Mammary epithelial cell (primary cell): Measurements from ENCODE around the gene TMA7.

Source experiments
- EZH2 ChIP-seq: IDR thresholded peaks from 2 replicates; pipeline ENCODE4 v1.6.1; 2012; ENCODE audit warnings: low read length, inconsistent platforms, borderline replicate concordance
- TF ChIP-seq, protein P1 (sequence below), 2 donors: IDR thresholded peaks in 1 of 2; conservative IDR thresholded peaks in 1 of 2; 2 replicates each; pipeline ENCODE4 v1.5.1; 2011 to 2012; ENCODE audit warnings: inconsistent platforms in 2 of 2, low read length in 2 of 2, mild to moderate bottlenecking in 2 of 2, control low read depth in 1 of 2, low read depth in 1 of 2; ENCODE audit not compliant: insufficient read depth in 1 of 2; ENCODE audit errors: extremely low read depth in 1 of 2

DNA sequence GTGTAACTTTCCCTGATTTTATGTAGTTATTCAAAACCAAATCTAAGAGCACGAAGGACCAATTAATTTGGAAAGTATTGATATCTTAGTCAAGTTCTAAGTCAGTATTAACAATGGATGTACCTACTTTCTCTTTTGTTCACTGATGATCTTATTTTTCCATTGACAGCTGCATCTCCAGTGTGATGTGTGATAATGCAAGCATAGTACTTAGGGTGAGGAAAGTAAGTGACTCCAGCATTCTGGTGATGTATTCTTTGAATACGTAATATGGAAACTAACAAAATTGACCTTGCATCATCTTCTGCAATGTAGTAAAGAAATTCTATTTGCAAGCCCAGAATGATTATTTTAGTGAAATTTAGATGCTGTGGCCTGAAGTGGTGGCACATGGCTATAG, 45.7 kb upstream of the TMA7 start:
- TF ChIP-seq EZH2 = no peak
- TF ChIP-seq, protein P1, sequence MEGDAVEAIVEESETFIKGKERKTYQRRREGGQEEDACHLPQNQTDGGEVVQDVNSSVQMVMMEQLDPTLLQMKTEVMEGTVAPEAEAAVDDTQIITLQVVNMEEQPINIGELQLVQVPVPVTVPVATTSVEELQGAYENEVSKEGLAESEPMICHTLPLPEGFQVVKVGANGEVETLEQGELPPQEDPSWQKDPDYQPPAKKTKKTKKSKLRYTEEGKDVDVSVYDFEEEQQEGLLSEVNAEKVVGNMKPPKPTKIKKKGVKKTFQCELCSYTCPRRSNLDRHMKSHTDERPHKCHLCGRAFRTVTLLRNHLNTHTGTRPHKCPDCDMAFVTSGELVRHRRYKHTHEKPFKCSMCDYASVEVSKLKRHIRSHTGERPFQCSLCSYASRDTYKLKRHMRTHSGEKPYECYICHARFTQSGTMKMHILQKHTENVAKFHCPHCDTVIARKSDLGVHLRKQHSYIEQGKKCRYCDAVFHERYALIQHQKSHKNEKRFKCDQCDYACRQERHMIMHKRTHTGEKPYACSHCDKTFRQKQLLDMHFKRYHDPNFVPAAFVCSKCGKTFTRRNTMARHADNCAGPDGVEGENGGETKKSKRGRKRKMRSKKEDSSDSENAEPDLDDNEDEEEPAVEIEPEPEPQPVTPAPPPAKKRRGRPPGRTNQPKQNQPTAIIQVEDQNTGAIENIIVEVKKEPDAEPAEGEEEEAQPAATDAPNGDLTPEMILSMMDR (conservative IDR thresholded peaks at IDR 0.05 in 1 of 2, IDR thresholded peaks at IDR 0.05 in 1 of 2; ENCODE audit: extremely low read depth in 1 of 2, insufficient read depth in 1 of 2, low read depth in 1 of 2, low read length in 2 of 2) = no peak
